ENCODE results near the gene GPR3. TPM values are rescaled to one million over a fixed set of nuclear protein-coding genes. Genes with fewer than 3 reads are reported as not detected.

The GPR3 gene
- total and polyA plus RNA-seq, 2 of the 13 experiments (the other 11 are each of a cell fraction or from before 2014, with no cell fraction given) = 1.00 to 2.6 TPM

GRCh38 chr1:27398405-27399149 lies 6.2 kb downstream of the GPR3 start:
- 0% methylated on average over 1 of the region's 4 CpGs for WGBS (ENCODE audit: low lambda C conversion rate)
- BruUV-seq (replicated peaks) = no TSS peak
- peak; percentile 6 for ATAC-seq

GRCh38 chr1:27399251-27400025 lies 7.0 kb downstream of the GPR3 start:
- Histone ChIP-seq H4K20me1 (ENCODE audit: insufficient read depth, low read length) (no peaks in the 10 kb centered on the region), H3K27me3 (ENCODE audit: control insufficient read depth in 1 of 2, insufficient read depth in 2 of 2, low read length in 2 of 2) (0 out of 5 replicates have a peak, but pooled peaks cover 0 to 2% of the 10 kb centered on the region in 2 experiments), H3K36me3 (replicated peaks in 1 of 2; ENCODE audit: control insufficient read depth in 1 of 2, insufficient read depth in 2 of 2, low read length in 2 of 2) (no peaks in the 10 kb centered on the region), H3K79me2 (ENCODE audit: insufficient read depth, low read length) (no peaks in the 10 kb centered on the region), H3K9me3 (ENCODE audit: low read length) (no peaks in the 10 kb centered on the region), H3K4me3 (replicated peaks in 1 of 3; ENCODE audit: insufficient read depth in 1 of 3, low read depth in 2 of 3, low read length in 3 of 3) (no peak overlapping the region), H3K4me1 (ENCODE audit: insufficient read depth, low read length) (0 out of 2 replicates have a peak, but pooled peaks cover 4% of the 10 kb centered on the region), H2AFZ (ENCODE audit: low read length) (no peak overlapping the region), H3K9ac (ENCODE audit: insufficient read depth, low read depth, low read length) (no peak overlapping the region), H3K4me2 (ENCODE audit: low read depth, low read length) (no peak overlapping the region), H3K27ac (ENCODE audit: extremely low read length, insufficient read depth, low read length) (no peak overlapping the region)
- FAIRE-seq = no peak
- intact Hi-C loops (cut with micrococcal nuclease; ENCODE audit: unreplicated experiment) = loop anchor here (10.0 kb wide), 1 partner anchor 265 kb away; no protein-coding TSS in a partner anchor
- CTCF ChIA-PET (ENCODE audit: low intra/inter-chr PET ratio, low total read pairs) = no interaction called here
- in situ Hi-C loops (cut with HindIII; ENCODE audit: extremely low pct_ligation_motif_present, low pct_unique_long_range_greater_than_20kb) = no loop called here
- ATAC-seq = peak; percentile 19
- no peak for DNase-seq (ENCODE audit: low spot score)
- WGBS (ENCODE audit: low lambda C conversion rate) = 82% methylated on average over 9 of the region's 19 CpGs
- no TSS peak for BruUV-seq (replicated peaks)
- POLR2A ChIA-PET = interaction anchor here (0.6 kb wide), 1 partner anchor 101 kb away, joined by 3 read pairs; no protein-coding TSS in a partner anchor
- TF ChIP-seq AGO2 (optimal IDR thresholded peaks at IDR 0.05; ENCODE audit: low read depth, low read length) (peak; percentile 71), ZNF318 (CRISPR knock-in tag; IDR thresholded peaks at IDR 0.05) (no peak), DPF2 (CRISPR knock-in tag; IDR thresholded peaks at IDR 0.05; ENCODE audit: borderline replicate concordance, low read depth) (no peak)

More at GRCh38 chr1:27398405-27399149, 6.2 kb downstream of the GPR3 start:
- no peaks in the 10 kb centered on the region for H3K9me3 ChIP-seq (ENCODE audit: low read length)
- H3K4me3 ChIP-seq (replicated peaks in 1 of 3; ENCODE audit: insufficient read depth in 1 of 3, low read depth in 2 of 3, low read length in 3 of 3) = no peak overlapping the region
- no peak overlapping the region for H2AFZ ChIP-seq (ENCODE audit: low read length)
- H3K79me2 ChIP-seq (ENCODE audit: insufficient read depth, low read length) = no peaks in the 10 kb centered on the region
- H3K4me1 ChIP-seq (ENCODE audit: insufficient read depth, low read length) = 0 out of 2 replicates have a peak, but pooled peaks cover 4% of the 10 kb centered on the region
- POLR2A ChIA-PET = interaction anchor here (0.6 to 1.1 kb wide), 2 partner anchors 102 to 209 kb away, joined by 3 read pairs; no protein-coding TSS in a partner anchor
- CTCF ChIA-PET (ENCODE audit: low intra/inter-chr PET ratio, low total read pairs) = no interaction called here
- FAIRE-seq (no peak), DNase-seq (ENCODE audit: low spot score) (no peak)
- no peak overlapping the region for H3K9ac ChIP-seq (ENCODE audit: insufficient read depth, low read depth, low read length)
- no peaks in the 10 kb centered on the region for H3K36me3 ChIP-seq (replicated peaks in 1 of 2; ENCODE audit: control insufficient read depth in 1 of 2, insufficient read depth in 2 of 2, low read length in 2 of 2)
- no peak overlapping the region for H3K27ac ChIP-seq (ENCODE audit: extremely low read length, insufficient read depth, low read length)
- intact Hi-C loops (cut with micrococcal nuclease; ENCODE audit: unreplicated experiment) = loop anchor here (10.0 kb wide), 1 partner anchor 266 kb away; no protein-coding TSS in a partner anchor
- no peak for TF ChIP-seq ARHGAP35 (CRISPR knock-in tag; IDR thresholded peaks at IDR 0.05; ENCODE audit: borderline replicate concordance)
- no peak for TF ChIP-seq ZNF20 (CRISPR knock-in tag; IDR thresholded peaks at IDR 0.05)
- TF ChIP-seq SYNCRIP (IDR thresholded peaks at IDR 0.05; ENCODE audit: insufficient read depth, low read depth, low read length) = no peak
- no peak for TF ChIP-seq ZIK1 (CRISPR knock-in tag; IDR thresholded peaks at IDR 0.05; ENCODE audit: borderline replicate concordance, low read depth)
- H3K4me2 ChIP-seq (ENCODE audit: low read depth, low read length) = no peak overlapping the region
- H3K27me3 ChIP-seq (ENCODE audit: control insufficient read depth in 1 of 2, insufficient read depth in 2 of 2, low read length in 2 of 2) = 0 out of 5 replicates have a peak, but pooled peaks cover 0 to 2% of the 10 kb centered on the region in 2 experiments
- no peaks in the 10 kb centered on the region for H4K20me1 ChIP-seq (ENCODE audit: insufficient read depth, low read length)
- in situ Hi-C loops (cut with HindIII; ENCODE audit: extremely low pct_ligation_motif_present, low pct_unique_long_range_greater_than_20kb) = no loop called here
